Esophagus muscularis mucosa (tissue), 4 donors: ENCODE measurements around the gene ZNF714. TPM values are rescaled to one million over a fixed set of nuclear protein-coding genes. Genes with fewer than 3 reads are reported as not detected.

Experiments
- DNase-seq: peaks from one replicate; pipeline ENCODE4 v3.0.0-alpha.2; 2017; ENCODE audit errors: extremely low spot score
- H3K27ac ChIP-seq, 4 donors: fragments of 200-600 bp; sonication (generic); replicated peaks in 1 of 4; 1 replicate in 3 of 4; 2 replicates in 1 of 4; pipeline ENCODE4 v1.5.1; 2016 to 2019; ENCODE audit warnings: mild to moderate bottlenecking in 1 of 4
- H3K27me3 ChIP-seq, 4 donors: fragments of 200-600 bp; sonication (generic); one replicate each; pipeline versions ENCODE4 v1.5.1 to v1.6.0; 2016 to 2019
- H3K36me3 ChIP-seq, 4 donors: fragments of 200-600 bp; sonication (generic); one replicate each; pipeline ENCODE4 v1.5.1; 2016 to 2019
- H3K4me1 ChIP-seq, 4 donors: fragments of 200-600 bp; sonication (generic); one replicate each; pipeline ENCODE4 v1.5.1; 2016 to 2019
- H3K4me3 ChIP-seq, 4 donors: fragments of 200-600 bp; sonication (generic); 1 replicate in 2 of 4; 2 replicates in 2 of 4; pipeline ENCODE4 v1.5.1; 2016 to 2019; ENCODE audit warnings: mild to moderate bottlenecking in 4 of 4, moderate library complexity in 1 of 4
- H3K9me3 ChIP-seq, 4 donors: fragments of 200-600 bp; sonication (generic); 1 replicate in 3 of 4; 2 replicates in 1 of 4; pipeline ENCODE4 v1.5.1; 2016 to 2019
- EP300 ChIP-seq: sonication (generic); formaldehyde crosslinking; IDR thresholded peaks from one replicate; pipeline ENCODE4 v1.6.1; 2017; ENCODE audit warnings: antibody characterized with exemption
- POLR2A ChIP-seq: fragments of 450-650 bp; IDR thresholded peaks from one replicate; pipeline ENCODE4 v1.6.1; 2017; ENCODE audit warnings: antibody characterized with exemption, moderate library complexity, mild to moderate bottlenecking, low read depth
- POLR2AphosphoS5 ChIP-seq, 2 donors: sonication (generic); formaldehyde crosslinking; IDR thresholded peaks; one replicate each; pipeline ENCODE4 v1.6.1; 2017; ENCODE audit warnings: antibody characterized with exemption in 2 of 2
- WGBS: methylation state at CpG from one replicate; pipeline ENCODE4 v1.1.5; 2018; 5-methylcytosine and 5-hydroxymethylcytosine counted together
- intact Hi-C: fragments of 100-400 bp; cut with DNase I; formaldehyde crosslinking; loops from one replicate; pipeline ENCODE4 v1.15.1; 2023
- total RNA-seq, 4 donors: library from RNA; depleted of rRNA; stranded (reverse); fragments of >200 nt; gene quantifications; one replicate each; pipeline versions ENCODE4 v1.1.0 to v1.2.1, GENCODE V29; 2016
- TF ChIP-seq, protein P1 (sequence below), 3 experiments: fragments of 200-600 bp in 2 of 3; fragments of 450-650 bp in 1 of 3; sonication (generic) in 2 of 3; IDR thresholded peaks; one replicate each; pipeline ENCODE4 v1.5.1; 2017 to 2019; ENCODE audit warnings: antibody characterized with exemption in 3 of 3, mild to moderate bottlenecking in 2 of 3, moderate library complexity in 1 of 3

The ZNF714 gene
- total RNA-seq: 1 to 10 TPM; 1.7 to 2.5 (median 2.2) TPM

DNA sequence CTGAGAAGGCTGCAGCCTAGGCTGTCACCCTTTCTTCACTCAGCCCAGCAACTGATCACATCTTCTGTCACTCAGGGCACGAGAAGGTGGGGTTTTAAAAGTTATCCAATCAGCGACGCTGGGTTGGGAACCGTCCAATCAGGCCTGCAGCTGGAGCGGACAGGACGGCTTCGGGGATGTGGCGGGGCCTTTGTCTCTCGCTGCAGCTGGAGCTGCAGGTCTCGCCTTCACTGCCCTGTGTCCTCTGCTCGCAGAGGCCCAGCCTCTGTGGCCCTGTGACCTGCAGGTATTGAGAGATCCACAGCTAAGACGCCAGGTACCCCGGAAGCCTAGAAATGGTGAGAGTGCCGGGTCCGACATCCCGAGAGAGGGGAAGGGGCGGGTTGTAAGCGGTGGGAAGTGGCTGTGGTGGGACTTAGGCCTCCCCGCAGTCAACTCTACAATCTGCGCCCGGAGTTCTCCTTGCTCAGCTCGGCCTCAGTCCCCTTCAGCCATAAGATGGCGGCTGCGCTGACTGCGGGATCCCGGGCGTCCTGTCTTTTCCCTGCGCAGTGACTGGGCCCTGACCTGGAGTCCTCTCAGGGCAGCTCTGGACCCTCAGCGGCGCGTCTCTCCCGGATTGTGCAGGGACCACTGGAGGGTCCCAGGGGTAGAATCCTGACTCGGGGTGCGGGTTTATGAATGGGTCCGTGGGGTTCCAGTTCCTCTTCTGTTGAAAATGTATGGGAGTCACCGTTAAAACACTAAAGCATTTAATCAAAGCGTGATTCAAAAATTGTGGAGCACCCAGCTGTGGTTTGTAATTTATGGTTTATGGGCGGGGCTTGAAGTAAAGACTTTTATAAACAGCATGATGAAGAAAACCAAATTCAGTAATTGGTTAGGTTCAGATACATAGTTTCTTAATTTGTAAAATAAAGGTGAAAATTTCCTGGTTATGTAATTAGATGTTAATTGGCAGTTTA, at the start of gene ZNF714:
ZNF714 (plus strand) TSS at position 193 of the 965 bp plus-strand sequence. CDS start 16,066 bp downstream, outside the sequence.
- intact Hi-C loops: no loop called here
- H3K4me3 ChIP-seq: peak within 1 kb of the TSS; percentile 59 to 73 (median 66)
- H3K27ac ChIP-seq: peak within 1 kb of the TSS; percentile 0 to 79 (median 62)
- 23% methylated on average over 29 of the region's 38 CpGs for WGBS
- H3K36me3 ChIP-seq: no peaks in the 10 kb centered on the region
- no peaks in the 10 kb centered on the region for H3K9me3 ChIP-seq
- peak; percentile 97 for DNase-seq
- H3K4me1 ChIP-seq: peaks cover 0 to 14% (median 11%) of the 10 kb centered on the region in 4 donors
- TF ChIP-seq POLR2A (no peak), EP300 (no peak), POLR2AphosphoS5 (IDR thresholded peaks at IDR 0.05) (peak; percentile 44 to 65)
- TF ChIP-seq, protein P1, sequence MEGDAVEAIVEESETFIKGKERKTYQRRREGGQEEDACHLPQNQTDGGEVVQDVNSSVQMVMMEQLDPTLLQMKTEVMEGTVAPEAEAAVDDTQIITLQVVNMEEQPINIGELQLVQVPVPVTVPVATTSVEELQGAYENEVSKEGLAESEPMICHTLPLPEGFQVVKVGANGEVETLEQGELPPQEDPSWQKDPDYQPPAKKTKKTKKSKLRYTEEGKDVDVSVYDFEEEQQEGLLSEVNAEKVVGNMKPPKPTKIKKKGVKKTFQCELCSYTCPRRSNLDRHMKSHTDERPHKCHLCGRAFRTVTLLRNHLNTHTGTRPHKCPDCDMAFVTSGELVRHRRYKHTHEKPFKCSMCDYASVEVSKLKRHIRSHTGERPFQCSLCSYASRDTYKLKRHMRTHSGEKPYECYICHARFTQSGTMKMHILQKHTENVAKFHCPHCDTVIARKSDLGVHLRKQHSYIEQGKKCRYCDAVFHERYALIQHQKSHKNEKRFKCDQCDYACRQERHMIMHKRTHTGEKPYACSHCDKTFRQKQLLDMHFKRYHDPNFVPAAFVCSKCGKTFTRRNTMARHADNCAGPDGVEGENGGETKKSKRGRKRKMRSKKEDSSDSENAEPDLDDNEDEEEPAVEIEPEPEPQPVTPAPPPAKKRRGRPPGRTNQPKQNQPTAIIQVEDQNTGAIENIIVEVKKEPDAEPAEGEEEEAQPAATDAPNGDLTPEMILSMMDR (IDR thresholded peaks at IDR 0.05): no peak
- H3K27me3 ChIP-seq: no peaks in the 10 kb centered on the region

DNA sequence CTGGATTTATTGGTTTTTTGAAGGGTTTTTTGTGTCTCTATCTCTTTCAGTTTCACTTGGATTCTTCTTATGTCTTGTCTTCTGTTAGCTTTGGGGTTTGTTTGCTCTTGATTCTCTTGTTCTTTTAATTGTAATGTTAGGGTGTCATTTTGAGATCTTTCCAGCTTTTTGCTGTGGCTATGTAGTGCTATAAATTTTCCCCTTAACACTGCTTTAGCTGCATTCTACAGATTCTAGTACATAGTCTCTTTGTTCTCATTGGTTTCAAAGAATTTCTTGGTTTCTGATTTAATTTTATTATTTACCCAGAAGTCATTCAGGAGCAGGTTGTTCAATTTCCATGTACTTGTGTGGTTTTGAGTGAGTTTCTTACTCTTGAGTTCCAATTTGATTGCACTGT, 37.0 kb upstream of the ZNF714 start:
- intact Hi-C loops: no loop called here

DNA sequence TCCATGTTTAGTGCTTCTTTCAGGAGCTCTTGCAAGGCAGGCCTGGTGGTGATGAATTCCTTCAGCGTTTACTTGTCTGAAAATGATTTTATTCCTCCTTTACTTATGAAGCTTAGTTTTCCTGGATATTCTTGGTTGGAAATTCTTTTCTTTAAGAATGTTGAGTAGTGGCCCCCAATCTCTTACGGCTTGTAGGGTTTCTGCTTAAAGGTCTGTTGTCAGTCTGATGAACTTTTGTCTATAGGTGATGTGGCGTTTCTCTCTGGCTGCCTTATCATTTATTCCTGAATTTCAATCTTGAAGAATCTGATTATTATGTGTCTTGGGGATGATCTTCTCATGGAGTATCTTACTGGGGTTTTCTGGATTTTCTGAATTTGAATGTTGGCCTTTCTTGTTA, 35.5 kb upstream of the ZNF714 start:
- peaks cover 0 to 70% (median 23%) of the 10 kb centered on the region in 4 donors for H3K36me3 ChIP-seq
- H3K4me3 ChIP-seq: no peak overlapping the region
- no peak for TF ChIP-seq EP300
- TF ChIP-seq POLR2A: no peak
- no peak for TF ChIP-seq POLR2AphosphoS5 (IDR thresholded peaks at IDR 0.05)
- TF ChIP-seq, protein P1 (IDR thresholded peaks at IDR 0.05): no peak
- no peaks in the 10 kb centered on the region for H3K4me1 ChIP-seq
- WGBS: 97% methylated on average over 3 of the region's 3 CpGs
- no peak for DNase-seq
- H3K27me3 ChIP-seq: no peaks in the 10 kb centered on the region
- intact Hi-C loops: no loop called here
- peaks cover 0 to 30% (median 12%) of the 10 kb centered on the region in 4 donors for H3K9me3 ChIP-seq
- no peak overlapping the region for H3K27ac ChIP-seq

More for the DNA sequence above, 37.0 kb upstream of the ZNF714 start:
- Histone ChIP-seq H3K27ac (no peak overlapping the region), H3K36me3 (peaks cover 0 to 69% (median 17%) of the 10 kb centered on the region in 4 donors), H3K4me3 (no peak overlapping the region), H3K9me3 (peaks cover 0 to 30% (median 12%) of the 10 kb centered on the region in 4 donors), H3K27me3 (no peaks in the 10 kb centered on the region), H3K4me1 (no peaks in the 10 kb centered on the region)
- no peak for DNase-seq
- TF ChIP-seq POLR2A: no peak
- TF ChIP-seq, protein P1 (IDR thresholded peaks at IDR 0.05): no peak
- no peak for TF ChIP-seq EP300
- TF ChIP-seq POLR2AphosphoS5 (IDR thresholded peaks at IDR 0.05): no peak

DNA sequence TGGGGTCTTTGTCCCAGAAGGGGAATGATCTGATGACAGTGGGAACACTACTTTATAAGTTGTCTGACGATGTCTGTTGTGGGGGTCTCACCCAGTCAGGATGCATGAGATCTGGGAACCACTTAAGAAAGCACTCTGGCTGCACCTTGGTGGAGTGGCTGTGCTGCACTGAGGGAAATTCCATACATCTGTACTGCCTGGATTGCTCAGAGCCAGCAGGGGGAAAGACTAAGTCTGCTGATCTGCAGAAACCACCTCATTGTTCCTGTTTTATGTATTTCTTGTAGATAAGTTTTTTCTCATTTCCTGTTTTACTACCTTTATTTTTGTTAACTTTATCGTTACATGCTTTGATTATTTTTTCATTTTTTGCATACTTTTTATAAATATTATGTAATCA, 34.3 kb upstream of the ZNF714 start:
- Histone ChIP-seq H3K4me1 (no peaks in the 10 kb centered on the region), H3K27ac (no peak overlapping the region), H3K36me3 (peaks cover 2 to 66% (median 19%) of the 10 kb centered on the region in 4 donors), H3K4me3 (no peak overlapping the region), H3K27me3 (no peaks in the 10 kb centered on the region), H3K9me3 (peaks cover 0 to 30% (median 12%) of the 10 kb centered on the region in 4 donors)
- no peak for TF ChIP-seq EP300
- intact Hi-C loops: no loop called here
- DNase-seq: no peak
- WGBS: 100% methylated on average over 2 of the region's 2 CpGs

DNA sequence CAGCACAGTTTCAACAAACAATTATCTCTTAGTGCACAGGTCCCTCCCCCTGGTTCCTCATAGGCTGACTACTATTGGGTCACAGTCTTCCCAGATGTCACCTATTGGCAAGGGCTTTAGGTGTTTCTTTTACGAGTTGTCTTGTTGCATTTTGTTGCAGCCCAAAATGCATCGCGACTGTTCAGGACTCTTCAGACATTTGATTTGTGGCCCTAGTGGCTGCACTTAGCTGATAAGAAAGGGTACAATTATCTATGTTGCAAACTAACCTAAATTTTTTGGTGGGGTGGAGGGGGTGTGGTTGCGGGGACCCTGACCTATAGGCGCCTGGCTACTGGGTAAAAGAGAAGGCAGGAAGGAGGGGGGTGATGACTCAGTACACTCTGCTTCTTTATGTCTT, 29.1 kb upstream of the ZNF714 start:
- H3K9me3 ChIP-seq: peaks cover 0 to 6% (median 0%) of the 10 kb centered on the region in 4 donors
- WGBS: 99% methylated on average over 5 of the region's 5 CpGs
- TF ChIP-seq EP300 (no peak), POLR2AphosphoS5 (IDR thresholded peaks at IDR 0.05) (no peak), POLR2A (no peak)
- TF ChIP-seq, protein P1 (IDR thresholded peaks at IDR 0.05): no peak
- no peak for DNase-seq
- H3K4me1 ChIP-seq: no peaks in the 10 kb centered on the region
- H3K4me3 ChIP-seq: no peak overlapping the region
- H3K27me3 ChIP-seq: no peaks in the 10 kb centered on the region
- H3K36me3 ChIP-seq: peaks cover 38 to 72% (median 54%) of the 10 kb centered on the region in 4 donors
- intact Hi-C loops: no loop called here
- H3K27ac ChIP-seq: no peak overlapping the region
